Measurements from ENCODE around the gene L3MBTL3.

L3MBTL3 gene

DNA sequence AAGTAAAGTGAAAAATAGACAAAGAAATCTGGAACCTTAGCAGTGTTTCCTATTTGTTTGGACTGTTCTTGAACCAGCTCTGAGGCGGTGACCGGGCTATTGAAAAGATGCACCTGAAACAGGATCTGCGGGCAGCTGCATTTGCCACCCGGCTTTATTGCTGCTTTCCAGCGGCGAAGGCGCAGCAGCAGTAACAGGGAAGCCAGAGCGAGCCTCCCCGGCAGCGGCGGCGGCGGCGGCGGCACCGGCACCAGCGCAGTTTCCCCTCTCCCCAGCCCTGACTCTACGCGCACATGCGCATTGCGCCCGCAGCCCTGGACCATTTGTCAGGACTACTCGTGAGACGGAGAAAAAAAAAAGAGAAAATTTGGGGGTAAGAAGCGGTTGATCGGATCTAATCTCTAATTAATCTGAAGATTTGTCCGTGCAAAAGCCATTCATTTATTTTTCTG lies at the start of gene L3MBTL3:
Gene L3MBTL3 (plus strand): TSS at position 290 of the 452 bp plus-strand sequence. CDS start 24,119 bp downstream, outside the sequence.
- DNase-seq, result peak; percentile 84

GRCh38 chr6:129969064-129969463 lies 49.3 kb upstream of the L3MBTL3 start:
- no peak for DNase-seq

DNA sequence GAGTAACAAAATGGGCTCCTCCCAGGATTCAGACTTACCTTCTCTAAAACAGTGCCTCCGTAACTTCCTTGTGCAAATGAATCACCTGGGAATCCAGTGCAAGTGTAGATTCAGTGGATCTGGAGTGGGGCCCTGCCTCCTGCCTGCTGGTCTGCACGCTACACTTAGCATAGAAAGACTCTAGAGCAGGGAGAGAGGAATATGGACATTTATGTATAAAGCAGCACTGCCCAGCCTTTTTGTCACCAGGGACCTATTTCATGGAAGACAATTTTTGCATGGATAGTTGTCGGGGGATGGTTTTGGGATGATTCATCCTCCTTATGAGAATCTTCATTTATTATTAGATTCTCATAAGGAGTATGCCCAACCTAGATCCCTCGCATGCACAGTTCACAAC lies 42.3 kb upstream of the L3MBTL3 start:
- no peak for DNase-seq

DNA sequence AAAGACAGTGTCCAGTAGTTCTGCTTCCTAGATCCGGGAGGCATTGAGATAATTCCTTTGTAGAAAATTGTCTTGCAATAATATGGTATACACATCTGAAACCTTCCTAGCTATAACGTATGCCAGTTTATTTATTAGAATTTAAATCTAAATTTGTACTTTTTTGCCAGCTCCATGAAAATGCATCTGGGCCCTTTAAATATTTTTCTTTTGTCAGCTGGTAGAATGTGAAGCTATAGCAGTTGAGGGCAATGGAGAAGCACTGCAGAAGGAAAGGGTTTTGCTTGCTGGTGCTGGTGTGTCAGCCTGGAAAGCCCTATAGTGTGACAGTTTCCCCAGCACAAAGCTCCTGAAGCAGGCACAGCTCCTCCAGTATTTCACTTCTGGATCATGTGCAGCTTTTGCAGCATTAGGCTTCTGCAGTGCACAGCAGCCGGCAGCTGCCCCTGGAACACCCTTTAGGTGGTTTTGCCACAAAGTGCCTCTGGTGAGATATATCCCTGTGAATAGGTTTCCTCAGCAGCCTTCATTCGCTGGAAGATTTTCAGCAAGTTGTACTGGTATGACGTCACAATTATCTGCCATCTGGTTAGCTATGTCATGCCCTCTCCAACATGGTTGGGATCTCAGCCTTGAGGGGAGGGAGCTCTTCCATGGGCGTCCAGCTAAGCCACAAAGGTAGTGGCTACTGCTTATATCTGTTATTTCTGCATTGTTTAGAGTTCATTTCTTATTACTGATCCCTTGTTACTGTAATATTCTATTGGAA lies 40.0 kb upstream of the L3MBTL3 start:
- no peak for DNase-seq

DNA sequence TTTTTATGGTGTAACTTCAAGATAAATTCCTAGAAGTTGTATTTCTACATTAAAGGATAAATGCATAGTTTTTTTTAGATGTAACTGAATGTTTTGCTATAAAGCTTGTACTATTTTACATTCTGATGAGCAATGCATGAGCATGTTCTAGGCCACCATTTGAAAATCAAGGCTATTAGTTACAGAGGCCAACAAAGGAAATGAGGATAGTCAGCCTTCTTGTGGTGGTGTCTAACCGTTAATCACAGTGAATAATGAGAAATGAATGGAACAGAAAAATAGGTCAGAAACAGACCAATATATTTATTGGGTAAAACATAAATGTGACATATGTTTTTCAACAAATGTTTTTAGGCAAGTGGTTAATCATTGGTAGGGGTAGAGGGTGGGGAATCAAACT lies 37.6 kb upstream of the L3MBTL3 start:
- no peak for DNase-seq

GRCh38 chr6:129981598-129981997 lies 36.8 kb upstream of the L3MBTL3 start:
- no peak for DNase-seq

GRCh38 chr6:129989396-129989795 lies 29.0 kb upstream of the L3MBTL3 start:
- no peak for DNase-seq

DNA sequence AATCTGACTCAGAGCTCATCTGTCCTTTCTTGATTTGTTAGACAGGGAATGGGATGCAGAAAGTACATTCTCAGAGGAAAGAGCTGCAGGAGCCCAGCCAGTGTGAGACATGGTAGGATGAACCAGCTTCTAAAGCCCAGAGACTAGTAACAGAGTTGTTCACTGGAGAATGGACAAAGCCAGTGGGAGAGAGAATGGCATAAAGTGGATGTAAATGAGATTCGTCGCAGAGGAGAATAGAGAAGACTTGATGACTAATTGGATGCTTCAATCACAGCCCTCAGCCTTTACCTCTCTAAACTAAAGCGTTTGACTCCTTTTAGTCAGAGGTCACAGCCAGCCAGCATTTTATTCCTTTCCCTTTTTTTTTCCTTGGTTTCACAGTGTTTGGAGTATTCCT lies 25.5 kb upstream of the L3MBTL3 start:
- no peak for DNase-seq

DNA sequence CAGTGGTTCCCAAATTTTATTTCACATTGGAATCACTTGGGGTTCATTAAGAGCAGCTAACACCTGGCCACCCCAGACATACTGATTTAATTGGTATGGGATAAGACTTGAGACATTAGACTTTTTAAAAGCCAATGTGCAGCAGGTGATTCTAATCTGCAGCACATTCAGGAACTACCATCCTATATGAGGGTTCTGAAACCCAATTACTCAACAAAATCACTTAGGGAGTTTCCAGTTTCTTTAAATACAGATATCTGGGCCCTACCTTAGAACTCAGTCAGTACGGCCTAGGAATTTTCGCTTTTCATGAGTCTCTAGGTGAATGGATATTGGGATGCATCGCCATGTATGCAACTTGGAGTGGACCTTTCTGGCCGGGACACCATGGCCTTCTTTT lies 24.0 kb upstream of the L3MBTL3 start:
- DNase-seq, result no peak

DNA sequence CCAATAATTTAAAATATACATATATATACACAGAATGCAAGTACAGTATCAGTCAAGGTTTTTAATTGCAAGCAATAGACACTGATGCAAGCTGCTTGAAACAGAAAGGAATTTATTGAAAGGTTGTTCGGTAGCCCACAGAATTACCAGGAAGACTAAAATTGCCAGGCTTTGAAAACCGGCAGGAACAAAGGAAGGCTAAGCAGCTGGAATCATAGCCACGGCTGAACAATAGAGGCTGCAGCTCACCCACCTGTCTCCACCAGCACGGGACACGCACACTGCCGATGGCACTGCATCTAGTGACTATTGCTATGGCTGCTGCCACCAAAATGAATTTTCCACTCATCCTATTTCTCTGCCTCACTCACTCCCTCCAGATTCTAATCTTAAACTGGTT lies 22.0 kb upstream of the L3MBTL3 start:
- DNase-seq, result no peak

- DNase-seq, result no peak
Observed at GRCh38 chr6:130000526-130001421, 17.6 kb upstream of the L3MBTL3 start.

GRCh38 chr6:130008236-130008873 lies 10.0 kb upstream of the L3MBTL3 start:
- DNase-seq, result no peak

DNA sequence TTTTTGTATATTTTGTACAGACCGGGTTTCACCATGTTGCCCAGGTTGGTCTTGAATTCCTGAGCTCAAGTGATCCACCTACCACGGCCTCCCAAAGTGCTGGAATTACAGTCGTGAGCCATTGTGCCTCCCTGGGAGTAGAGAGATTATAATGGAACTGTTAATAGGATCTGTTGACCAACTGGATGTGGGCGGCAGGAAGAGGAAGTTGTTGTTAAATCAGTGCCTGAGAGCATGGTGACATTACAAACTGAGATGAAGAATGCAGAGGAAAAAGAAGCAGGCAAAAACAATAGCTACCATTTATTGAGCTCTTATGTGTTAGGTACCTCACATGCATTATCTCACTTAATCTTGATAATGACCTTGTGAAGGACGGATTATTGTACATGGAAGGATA lies 9.2 kb upstream of the L3MBTL3 start:
- no peak for DNase-seq

- no peak for DNase-seq
Observed at GRCh38 chr6:130010387-130010786, 8.0 kb upstream of the L3MBTL3 start.

GRCh38 chr6:130012728-130013127 lies 5.7 kb upstream of the L3MBTL3 start:
- DNase-seq, result no peak

- no peak for DNase-seq
Observed at GRCh38 chr6:130018744-130019325, 454 bp downstream of the L3MBTL3 start.

DNA sequence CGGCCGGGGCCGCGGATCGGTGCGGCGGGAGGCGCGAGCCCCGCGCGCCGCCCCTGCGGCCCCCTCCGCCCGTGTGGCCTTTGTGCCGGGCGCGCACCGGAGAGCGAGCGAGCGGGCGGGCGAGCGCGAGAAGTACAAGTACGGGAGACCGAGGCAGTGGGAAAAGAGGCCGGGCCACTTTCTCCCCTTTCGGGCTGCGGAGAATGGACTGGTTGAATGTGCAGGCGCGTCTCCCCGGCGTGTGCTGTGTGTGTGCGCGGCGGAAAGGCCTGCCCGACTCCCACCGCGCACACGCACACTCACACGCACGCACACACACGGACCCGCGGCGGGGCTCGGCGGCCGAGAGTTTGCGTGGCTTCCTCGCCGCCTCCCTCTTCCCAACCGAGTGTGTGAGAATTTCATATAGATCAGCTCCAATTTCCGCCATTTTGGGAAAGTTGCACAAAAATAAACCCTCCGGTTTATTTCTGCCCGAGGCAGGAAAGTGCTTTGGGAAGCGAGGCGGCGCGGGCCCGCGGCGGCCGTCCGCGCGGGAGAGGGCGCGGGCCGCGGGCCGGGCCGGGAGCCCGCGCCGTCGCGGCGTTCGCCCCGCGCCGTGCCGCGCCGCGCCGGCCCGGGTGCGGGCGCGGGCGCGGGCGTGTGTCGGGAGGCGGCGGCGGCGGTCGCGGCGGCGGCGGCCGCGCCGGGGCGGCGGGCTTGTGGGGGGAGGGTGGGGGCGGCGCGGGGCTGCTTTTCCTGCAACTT lies 1.1 kb downstream of the L3MBTL3 start:
- DNase-seq, result peak; percentile 24

DNA sequence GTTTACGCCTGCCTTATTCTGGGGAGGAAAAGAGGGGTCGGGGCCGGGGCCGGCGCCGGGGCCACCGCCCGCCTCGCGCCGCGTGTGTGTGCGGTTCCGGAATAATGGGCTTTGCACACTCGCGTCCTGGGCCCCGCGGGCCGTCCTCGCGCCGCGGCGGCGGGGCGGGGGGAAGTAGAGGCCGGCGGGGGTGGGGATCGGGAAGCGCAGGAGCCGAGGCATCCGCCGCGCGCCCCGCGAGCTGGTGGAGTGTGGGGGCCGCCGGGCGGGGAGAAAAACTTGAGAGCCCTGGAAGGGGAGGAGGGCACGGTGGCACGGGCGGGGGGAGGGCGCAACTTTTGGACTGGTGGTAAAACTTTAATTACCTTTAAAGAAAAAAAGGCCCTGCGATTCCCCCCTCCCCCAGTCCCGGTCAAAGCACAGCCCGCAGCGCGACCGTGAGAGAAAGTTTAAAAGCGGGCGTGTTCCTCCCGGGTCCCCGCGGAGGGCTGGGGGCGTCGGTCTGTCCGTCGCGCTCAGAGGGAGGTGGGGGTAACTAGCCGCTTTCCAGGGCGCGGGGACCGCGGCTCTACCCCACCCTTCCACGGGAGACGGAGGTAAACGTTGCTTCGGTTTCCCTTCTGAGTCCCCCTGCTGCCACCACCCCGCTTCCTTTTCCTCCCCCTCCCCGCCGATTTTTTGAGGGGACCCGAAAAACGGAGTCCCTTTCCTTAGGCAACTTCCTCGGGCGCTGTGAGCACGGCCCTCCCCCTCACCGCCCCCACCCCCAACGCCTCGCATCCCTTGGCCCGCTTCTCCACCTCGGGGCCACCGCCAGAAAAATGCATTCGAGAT lies 1.9 kb downstream of the L3MBTL3 start:
- peak; percentile 36 for DNase-seq

DNA sequence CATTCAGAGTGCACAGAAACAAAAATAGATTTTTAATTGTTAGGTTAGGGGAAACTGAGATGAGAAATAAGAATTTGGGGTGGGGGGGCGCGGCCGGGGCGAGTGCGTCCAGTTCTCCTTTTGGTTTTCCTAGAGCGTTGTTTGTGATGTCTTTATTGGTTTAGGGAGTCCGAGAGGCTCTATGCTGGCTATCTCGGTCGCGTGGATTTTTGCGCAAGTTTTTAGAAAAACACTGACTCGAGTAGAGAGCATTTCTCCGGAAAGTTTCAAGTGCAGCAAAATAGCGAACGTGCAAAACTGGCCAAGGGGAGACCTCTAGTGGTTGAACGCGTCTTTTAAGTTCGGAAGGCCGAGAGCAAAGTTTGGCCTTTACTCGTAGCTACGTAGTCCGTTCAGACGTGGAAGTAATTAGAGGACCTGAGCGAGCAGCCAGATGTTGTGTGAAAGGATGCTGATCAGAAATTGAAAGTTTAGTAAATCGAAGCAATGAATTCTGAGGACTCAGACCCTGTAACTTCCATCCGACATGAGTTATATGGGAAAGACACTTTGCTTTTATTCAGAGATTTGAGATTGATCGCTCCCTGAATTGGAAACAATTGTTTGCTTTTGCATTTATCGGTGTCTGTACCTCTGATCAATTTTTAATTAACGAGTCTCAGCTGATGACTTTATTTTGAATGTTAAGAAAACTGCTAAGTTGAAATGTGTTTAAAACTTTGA lies 2.7 kb downstream of the L3MBTL3 start:
- peak; percentile 35 for DNase-seq

GRCh38 chr6:130026859-130027258 lies 8.5 kb downstream of the L3MBTL3 start:
- no peak for DNase-seq

DNA sequence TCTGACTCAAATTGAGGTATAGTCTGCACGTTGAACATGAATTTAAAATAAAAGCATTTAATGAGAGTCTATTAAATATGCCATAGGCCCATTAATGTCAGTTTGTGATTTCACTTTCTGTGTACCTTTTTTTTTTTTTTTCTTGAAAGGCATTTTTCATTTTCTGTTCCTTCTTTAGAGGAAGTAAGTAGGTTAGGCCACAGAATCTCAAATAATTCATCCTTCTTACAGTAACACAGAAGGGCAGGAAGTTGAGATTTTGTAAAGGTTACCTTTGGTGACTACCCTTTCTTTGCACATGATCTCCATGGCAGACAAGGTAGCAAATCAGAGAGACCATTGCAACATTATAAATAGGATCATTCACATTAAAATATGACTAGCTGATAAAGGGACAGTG lies 9.6 kb downstream of the L3MBTL3 start:
- no peak for DNase-seq
